OCI-LY7 (cell line): ENCODE data around the gene URM1. TPM values are rescaled to one million over a fixed set of nuclear protein-coding genes. Genes with fewer than 3 reads are reported as not detected.
A peak's percentile ranks its signal among the peaks of the same experiment; 100 is the strongest.

Experiments used
- BruUV-seq: library from RNA; stranded (reverse); fragments of 400-500 nt; replicated peaks from 2 replicates; lab custom pipeline; 2021; lab: Mats Ljungman, UMichigan
- CTCF ChIA-PET: fragments of 300-600 bp; sonication (Branson Sonifier 250); formaldehyde crosslinking; loops from one replicate; lab custom pipeline; 2022; ENCODE audit warnings: antibody characterized with exemption; ENCODE audit not compliant: unreplicated experiment; lab: Charles Lee
- POLR2A ChIA-PET: fragments of 300-600 bp; sonication (Branson Sonifier 250); formaldehyde crosslinking; loops from one replicate; lab custom pipeline; 2022; ENCODE audit warnings: antibody characterized with exemption; lab: Charles Lee
- DNase-seq: peaks from one replicate; pipeline ENCODE4 v3.0.0-alpha.2; 2015; ENCODE audit warnings: low spot score
- H2AFZ ChIP-seq: fragments of 200-600 bp; sonication (generic), shearing (Covaris generic); 2 replicates; pipeline ENCODE4 v1.6.1; 2014; ENCODE audit warnings: mild to moderate bottlenecking, antibody characterized with exemption, low read length, moderate library complexity
- H3K27ac ChIP-seq: fragments of 200-600 bp; sonication (generic); 2 replicates; pipeline ENCODE4 v1.5.1; 2014; ENCODE audit warnings: mixed run types, low read depth, mild to moderate bottlenecking, moderate library complexity, low read length, inconsistent platforms; ENCODE audit not compliant: poor library complexity, severe bottlenecking
- H3K36me3 ChIP-seq: fragments of 200-600 bp; sonication (generic); 2 replicates; pipeline ENCODE4 v1.6.1; 2014; ENCODE audit warnings: mild to moderate bottlenecking, antibody characterized with exemption, low read length, moderate library complexity, mixed read lengths; ENCODE audit not compliant: insufficient read depth
- H3K4me1 ChIP-seq: fragments of 200-600 bp; sonication (generic); 2 replicates; pipeline ENCODE4 v1.5.1; 2014; ENCODE audit warnings: mild to moderate bottlenecking, low read length; ENCODE audit not compliant: insufficient read depth, poor library complexity, severe bottlenecking
- H3K4me2 ChIP-seq: fragments of 200-600 bp; sonication (generic); 2 replicates; pipeline ENCODE4 v1.6.1; 2014; ENCODE audit warnings: mild to moderate bottlenecking, low read length
- H3K4me3 ChIP-seq: fragments of 200-600 bp; sonication (generic); 2 replicates; pipeline ENCODE4 v1.5.1; 2014; ENCODE audit warnings: mild to moderate bottlenecking, low read depth, low read length; ENCODE audit not compliant: poor library complexity, severe bottlenecking
- H3K79me2 ChIP-seq: fragments of 200-600 bp; sonication (generic); 2 replicates; pipeline ENCODE4 v1.6.1; 2016; ENCODE audit warnings: low read depth, mild to moderate bottlenecking, low read length, moderate library complexity, mixed read lengths; ENCODE audit not compliant: insufficient read depth
- H3K9me2 ChIP-seq: fragments of 200-600 bp; sonication (generic); 2 replicates; pipeline ENCODE4 v1.6.1; 2016; ENCODE audit warnings: mild to moderate bottlenecking, low read length, mixed read lengths; ENCODE audit not compliant: insufficient read depth
- H3K9me3 ChIP-seq: fragments of 200-600 bp; sonication (generic); 2 replicates; pipeline ENCODE4 v1.6.1; 2014; ENCODE audit warnings: mild to moderate bottlenecking, mixed run types, low read length, mixed read lengths
- H4K20me1 ChIP-seq: fragments of 200-600 bp; sonication (generic); 2 replicates; pipeline ENCODE4 v1.6.1; 2014; ENCODE audit warnings: mild to moderate bottlenecking, antibody characterized with exemption, low read length, moderate library complexity, mixed read lengths; ENCODE audit not compliant: insufficient read depth
- CTCF ChIP-seq: fragments of 200-600 bp; sonication (generic); conservative IDR thresholded peaks from 2 replicates; pipeline ENCODE4 v1.5.1; 2014; ENCODE audit warnings: mild to moderate bottlenecking, antibody characterized with exemption, low read length, moderate library complexity, mixed read lengths
- EZH2phosphoT487 ChIP-seq: fragments of 200-600 bp; sonication (generic); IDR thresholded peaks from 2 replicates; pipeline ENCODE4 v1.6.1; 2018; ENCODE audit warnings: low read depth, borderline replicate concordance, mild to moderate bottlenecking, mixed run types, antibody characterized with exemption, low read length, moderate library complexity, mixed read lengths
- intact Hi-C: fragments of 100-400 bp; cut with micrococcal nuclease; formaldehyde crosslinking; loops from one replicate; pipeline ENCODE4 v1.10.0; 2022; ENCODE audit not compliant: unreplicated experiment
- total RNA-seq, 2 experiments: library from RNA; depleted of rRNA in 1 of 2; stranded (reverse); fragments of >200 nt in 1 of 2; shearing (Covaris generic) in 1 of 2; gene quantifications; 2 replicates each; pipeline ENCODE4 v1.2.3, GENCODE V29; 2014 to 2022

Gene URM1
- total RNA-seq, 2 experiments from 2014 or later, result 58.5 to 60.8 TPM

- Histone ChIP-seq H3K4me2 (no peak overlapping the region), H3K4me3 (no peak overlapping the region), H2AFZ (no peak overlapping the region), H3K79me2 (no peaks in the 10 kb centered on the region), H4K20me1 (no peaks in the 10 kb centered on the region), H3K36me3 (no peaks in the 10 kb centered on the region), H3K27ac (no peak overlapping the region), H3K4me1 (no peaks in the 10 kb centered on the region), H3K9me3 (no peaks in the 10 kb centered on the region), H3K9me2 (no peaks in the 10 kb centered on the region)
- TF ChIP-seq CTCF (peak; percentile 40), EZH2phosphoT487 (no peak)
- intact Hi-C loops, result no loop called here
- POLR2A ChIA-PET, result no interaction called here
- BruUV-seq, result no TSS peak
- CTCF ChIA-PET, result interaction anchor here (1.3 kb wide), 1 partner anchor 39 kb away, joined by 3 read pairs; the partner anchor contains the start of gene URM1
- no peak for DNase-seq
These were observed 38.8 kb downstream of the URM1 start for GRCh38 chr9:128409978-128410377.

GRCh38 chr9:128411364-128412119 lies 40.4 kb downstream of the URM1 start:
- DNase-seq, result no peak
- H2AFZ ChIP-seq, result no peak overlapping the region
- H3K27ac ChIP-seq, result no peak overlapping the region
- POLR2A ChIA-PET, result no interaction called here
- CTCF ChIA-PET, result interaction anchor here (1.3 kb wide), 1 partner anchor 40 kb away, joined by 3 read pairs; the partner anchor contains the start of gene URM1
- H3K79me2 ChIP-seq, result no peaks in the 10 kb centered on the region
- no peak overlapping the region for H3K4me2 ChIP-seq
- intact Hi-C loops, result loop anchor here (1.0 to 2.0 kb wide), 3 partner anchors 41 to 117 kb away; partner anchors contain the start of gene URM1
- no peaks in the 10 kb centered on the region for H3K9me2 ChIP-seq
- no peak overlapping the region for H3K4me3 ChIP-seq
- peaks cover 6% of the 10 kb centered on the region for H3K4me1 ChIP-seq
- no TSS peak for BruUV-seq
- H3K36me3 ChIP-seq, result no peaks in the 10 kb centered on the region
- no peaks in the 10 kb centered on the region for H3K9me3 ChIP-seq
- TF ChIP-seq CTCF, result no peak
- TF ChIP-seq EZH2phosphoT487, result no peak
- no peaks in the 10 kb centered on the region for H4K20me1 ChIP-seq
